IMR-90 (cell line): Measurements from ENCODE around the gene TMEM33. TPM values are rescaled to one million over a fixed set of nuclear protein-coding genes. Genes with fewer than 3 reads are reported as not detected.

Source experiments
- ATAC-seq: fragments of 200-7000 bp; cut with Tn5 transposase; 2 replicates; pipeline ENCODE4 v1.9.1; 2020; ENCODE audit warnings: low read depth, mild to moderate bottlenecking, moderate library complexity
- BruUV-seq: library from RNA; stranded (reverse); fragments of 400-500 nt; replicated peaks from 2 replicates; lab custom pipeline; 2021; lab: Mats Ljungman, UMichigan
- CTCF ChIA-PET: fragments of 300-600 bp; formaldehyde crosslinking; extraction: SDS; loops from one replicate; lab custom pipeline; 2021; ENCODE audit warnings: antibody characterized with exemption; lab: Yijun Ruan, JAX
- POLR2A ChIA-PET: fragments of 300-600 bp; sonication (Branson Sonifier 250); formaldehyde crosslinking; loops from one replicate; lab custom pipeline; 2022; ENCODE audit warnings: antibody characterized with exemption; ENCODE audit not compliant: unreplicated experiment; lab: Charles Lee
- DNase-seq: peaks from one replicate; pipeline ENCODE4 v3.0.0; 2013
- H2AFZ ChIP-seq: replicated peaks from 2 replicates; pipeline ENCODE3; 2013; ENCODE audit warnings: low read length, mild to moderate bottlenecking; ENCODE audit not compliant: poor library complexity
- H2AK5ac ChIP-seq: 2 replicates; pipeline ENCODE4 v1.6.1; 2013; ENCODE audit warnings: low read depth, low read length, inconsistent platforms
- H2AK9ac ChIP-seq: replicated peaks from 2 replicates; pipeline ENCODE3; 2013; ENCODE audit warnings: mild to moderate bottlenecking, low read depth, low read length, moderate library complexity; ENCODE audit not compliant: poor library complexity
- H2BK120ac ChIP-seq: 2 replicates; pipeline ENCODE4 v1.6.1; 2013; ENCODE audit warnings: low read depth, low read length, inconsistent platforms
- H2BK15ac ChIP-seq: 3 replicates; pipeline ENCODE4 v1.6.1; 2013; ENCODE audit warnings: low read depth, low read length, inconsistent platforms
- H2BK20ac ChIP-seq: 2 replicates; pipeline ENCODE4 v1.6.1; 2013; ENCODE audit warnings: low read depth, mild to moderate bottlenecking, inconsistent platforms, low read length, moderate library complexity
- H2BK5ac ChIP-seq: 2 replicates; pipeline ENCODE4 v1.6.1; 2013; ENCODE audit warnings: mild to moderate bottlenecking, low read depth, low read length, inconsistent platforms; ENCODE audit not compliant: poor library complexity, severe bottlenecking
- H3K14ac ChIP-seq: replicated peaks from 2 replicates; pipeline ENCODE4 v1.6.1; 2013; ENCODE audit warnings: low read depth, low read length, inconsistent platforms
- H3K18ac ChIP-seq: 2 replicates; pipeline ENCODE4 v1.6.1; 2013; ENCODE audit warnings: low read depth, low read length, control low read depth
- H3K23ac ChIP-seq: 2 replicates; pipeline ENCODE4 v1.6.1; 2013; ENCODE audit warnings: low read depth, low read length, inconsistent platforms
- H3K27ac ChIP-seq: 2 replicates; pipeline ENCODE4 v1.5.1; 2013; ENCODE audit warnings: mild to moderate bottlenecking, control low read depth, low read length; ENCODE audit not compliant: insufficient read depth
- H3K27me3 ChIP-seq: 2 replicates; pipeline ENCODE4 v1.6.1; 2013; ENCODE audit warnings: low read length; ENCODE audit not compliant: control insufficient read depth, insufficient read depth
- H3K36me3 ChIP-seq: 2 replicates; pipeline ENCODE4 v1.6.1; 2013; ENCODE audit warnings: low read length, mixed read lengths; ENCODE audit not compliant: control insufficient read depth, insufficient read depth
- H3K4ac ChIP-seq: 2 replicates; pipeline ENCODE4 v1.6.1; 2013; ENCODE audit warnings: low read depth, low read length, inconsistent platforms
- H3K4me1 ChIP-seq: 2 replicates; pipeline ENCODE4 v1.6.1; 2013; ENCODE audit warnings: low read length, mixed read lengths; ENCODE audit not compliant: control insufficient read depth, insufficient read depth
- H3K4me2 ChIP-seq: 2 replicates; pipeline ENCODE4 v1.6.1; 2013; ENCODE audit warnings: low read depth, mild to moderate bottlenecking, control low read depth, low read length, moderate library complexity
- H3K4me3 ChIP-seq: 2 replicates; pipeline ENCODE4 v1.5.1; 2013; ENCODE audit warnings: low read depth, mild to moderate bottlenecking, control low read depth, low read length, moderate library complexity; ENCODE audit not compliant: insufficient read depth
- H3K56ac ChIP-seq: 2 replicates; pipeline ENCODE4 v1.6.1; 2013; ENCODE audit warnings: low read length, inconsistent platforms; ENCODE audit not compliant: insufficient read depth; ENCODE audit errors: extremely low read depth
- H3K79me1 ChIP-seq, 2 experiments: 2 replicates each; pipeline ENCODE4 v1.6.1; 2013; ENCODE audit warnings: low read length in 2 of 2, inconsistent platforms in 1 of 2, low read depth in 1 of 2
- H3K9ac ChIP-seq: 2 replicates; pipeline ENCODE4 v1.6.1; 2013; ENCODE audit warnings: low read depth, low read length, control low read depth
- H3K9me1 ChIP-seq: 2 replicates; pipeline ENCODE4 v1.6.1; 2013; ENCODE audit warnings: low read length, inconsistent platforms; ENCODE audit not compliant: insufficient read depth
- H3K9me3 ChIP-seq: 2 replicates; pipeline ENCODE4 v1.6.1; 2013; ENCODE audit warnings: low read length; ENCODE audit not compliant: control insufficient read depth, insufficient read depth
- H4K20me1 ChIP-seq: 2 replicates; pipeline ENCODE4 v1.6.1; 2013; ENCODE audit warnings: low read length, inconsistent platforms; ENCODE audit not compliant: insufficient read depth
- H4K5ac ChIP-seq: 2 replicates; pipeline ENCODE4 v1.6.1; 2013; ENCODE audit warnings: mild to moderate bottlenecking, low read depth, low read length, control low read depth
- H4K8ac ChIP-seq, 2 experiments: 2 replicates each; pipeline ENCODE4 v1.6.1; 2013; ENCODE audit warnings: low read depth in 2 of 2, low read length in 2 of 2, control low read depth in 1 of 2, inconsistent platforms in 1 of 2
- H4K91ac ChIP-seq: 2 replicates; pipeline ENCODE4 v1.6.1; 2013; ENCODE audit warnings: low read depth, low read length, inconsistent platforms; ENCODE audit not compliant: insufficient read depth
- BHLHE40 ChIP-seq: fragments of 150-350 bp; IDR thresholded peaks from 2 replicates; pipeline ENCODE4 v1.6.1; 2016; ENCODE audit warnings: mild to moderate bottlenecking, low read depth, low read length
- CEBPB ChIP-seq: IDR thresholded peaks from 2 replicates; pipeline ENCODE4 v1.6.1; 2012; ENCODE audit warnings: low read depth, low read length, improper control_type of control experiment
- CHD1 ChIP-seq: IDR thresholded peaks from 2 replicates; pipeline ENCODE4 v1.6.1; 2012; ENCODE audit warnings: low read depth, low read length, improper control_type of control experiment
- CTCF ChIP-seq: conservative IDR thresholded peaks from 2 replicates; pipeline ENCODE4 v1.5.1; 2012; ENCODE audit warnings: mild to moderate bottlenecking, low read depth, low read length, improper control_type of control experiment
- FOS ChIP-seq: fragments of 150-350 bp; IDR thresholded peaks from 2 replicates; pipeline ENCODE4 v1.6.1; 2016; ENCODE audit warnings: low read depth, low read length
- MAZ ChIP-seq: IDR thresholded peaks from 2 replicates; pipeline ENCODE4 v1.6.1; 2012; ENCODE audit warnings: low read depth, mild to moderate bottlenecking, low read length, improper control_type of control experiment, moderate library complexity, borderline replicate concordance
- MXI1 ChIP-seq: IDR thresholded peaks from 2 replicates; pipeline ENCODE4 v1.6.1; 2012; ENCODE audit warnings: low read depth, mild to moderate bottlenecking, low read length, moderate library complexity, borderline replicate concordance
- NFE2L2 ChIP-seq: fragments of 150-350 bp; IDR thresholded peaks from 2 replicates; pipeline ENCODE4 v1.6.1; 2016; ENCODE audit warnings: low read depth, mild to moderate bottlenecking, low read length
- RCOR1 ChIP-seq: IDR thresholded peaks from 2 replicates; pipeline ENCODE4 v1.6.1; 2012; ENCODE audit warnings: mild to moderate bottlenecking, low read length, improper control_type of control experiment; ENCODE audit not compliant: insufficient replicate concordance
- RFX5 ChIP-seq: IDR thresholded peaks from 2 replicates; pipeline ENCODE4 v1.8.0; 2012; ENCODE audit warnings: low read depth, mild to moderate bottlenecking, low read length, moderate library complexity
- SMC3 ChIP-seq: fragments of 150-350 bp; IDR thresholded peaks from 2 replicates; pipeline ENCODE4 v1.6.1; 2016; ENCODE audit warnings: low read depth, mild to moderate bottlenecking, antibody characterized with exemption, low read length, moderate library complexity
- USF2 ChIP-seq: fragments of 150-350 bp; IDR thresholded peaks from 2 replicates; pipeline ENCODE4 v1.6.1; 2017; ENCODE audit warnings: mild to moderate bottlenecking, antibody characterized with exemption, low read length, low read depth
- WGBS, 2 experiments: methylation state at CpG; one replicate each; pipeline versions ENCODE4 v1.1.5 to v1.1.7; 2013; ENCODE audit warnings: missing lambda C conversion rate in 2 of 2; ENCODE audit not compliant: insufficient read length in 1 of 2; ENCODE audit errors: extremely low coverage in 2 of 2; 5-methylcytosine and 5-hydroxymethylcytosine counted together
- dilution Hi-C: fragments of 300-500 bp; cut with HindIII; formaldehyde crosslinking; loops from one replicate; pipeline ENCODE4 v1.14.3; 2018; ENCODE audit warnings: low sequenced_read_pairs; ENCODE audit not compliant: unreplicated experiment
- in situ Hi-C: fragments of 300-500 bp; cut with MboI; formaldehyde crosslinking; loops from 3 replicates; pipeline ENCODE4 v1.14.3; 2019; ENCODE audit warnings: low sequenced_read_pairs, inconsistent platforms, mixed read lengths
- intact Hi-C: fragments of 100-400 bp; cut with micrococcal nuclease; formaldehyde crosslinking; loops from 2 replicates; pipeline ENCODE4 v1.10.0; 2022
- polyA plus RNA-seq, 3 experiments: library from polyadenylated mRNA; depleted of rRNA; stranded (reverse); fragments of >200 nt; gene quantifications; 2 replicates each; pipeline ENCODE4 v1.2.3, GENCODE V29; 2012; ENCODE audit warnings: low replicate concordance in 1 of 3
- total RNA-seq: library from RNA; depleted of rRNA; stranded (reverse); fragments of >200 nt; gene quantifications from 2 replicates; pipeline ENCODE4 v1.2.3, GENCODE V29; 2012

Gene TMEM33
- total and polyA plus RNA-seq, 2 of the 4 experiments (the other 2 are of a cell fraction), result 23.6 to 45.5 TPM

GRCh38 chr4:41897698-41898097 is 37.5 kb upstream of the TMEM33 start:
- H2BK120ac ChIP-seq, result no peak overlapping the region
- no peak overlapping the region for H4K91ac ChIP-seq
- H3K79me1 ChIP-seq, result no peaks in the 10 kb centered on the region
- ChIA-PET POLR2A (no interaction called here), CTCF (interaction anchor here (0.7 kb wide), 1 partner anchor 219 kb away, joined by 3 read pairs; no protein-coding TSS in a partner anchor)
- ATAC-seq (no peak), DNase-seq (no peak)
- no peaks in the 10 kb centered on the region for H3K36me3 ChIP-seq
- H2BK5ac ChIP-seq, result no peak overlapping the region
- dilution Hi-C loops (no loop called here), in situ Hi-C loops (no loop called here), intact Hi-C loops (no loop called here)
- no peak overlapping the region for H3K56ac ChIP-seq
- H2BK15ac ChIP-seq, result no peak overlapping the region
- H4K8ac ChIP-seq, result no peak overlapping the region
- no peak for TF ChIP-seq USF2
- TF ChIP-seq CHD1, result no peak
- no peak for TF ChIP-seq FOS
- TF ChIP-seq CTCF, result no peak
- TF ChIP-seq NFE2L2, result no peak
- TF ChIP-seq RFX5, result no peak
- TF ChIP-seq RCOR1, result no peak
- TF ChIP-seq MAZ, result no peak
- TF ChIP-seq CEBPB, result no peak
- TF ChIP-seq BHLHE40, result no peak
- no peak for TF ChIP-seq MXI1
- TF ChIP-seq SMC3, result no peak
- no peak overlapping the region for H3K4me3 ChIP-seq
- no peak overlapping the region for H3K9ac ChIP-seq
- no peak overlapping the region for H3K4ac ChIP-seq
- BruUV-seq, result no TSS peak
- no peaks in the 10 kb centered on the region for H3K9me1 ChIP-seq
- H2AK9ac ChIP-seq, result no peak overlapping the region
- H4K20me1 ChIP-seq, result no peaks in the 10 kb centered on the region
- no peak overlapping the region for H2AK5ac ChIP-seq
- no peak overlapping the region for H2BK20ac ChIP-seq
- WGBS, 2 experiments, result no CpG with 5 or more reads among the region's 1 CpG
- H4K5ac ChIP-seq, result no peak overlapping the region
- no peaks in the 10 kb centered on the region for H3K4me1 ChIP-seq
- no peak overlapping the region for H2AFZ ChIP-seq
- no peak overlapping the region for H3K4me2 ChIP-seq
- H3K27me3 ChIP-seq, result peaks cover 16% of the 10 kb centered on the region
- no peak overlapping the region for H3K27ac ChIP-seq
- no peak overlapping the region for H3K23ac ChIP-seq
- no peak overlapping the region for H3K18ac ChIP-seq
- no peak overlapping the region for H3K14ac ChIP-seq
- no peaks in the 10 kb centered on the region for H3K9me3 ChIP-seq
